Mesenteric fat pad (tissue), 1 donor: ENCODE data around the gene MERTK. TPM values are rescaled to one million over a fixed set of nuclear protein-coding genes. Genes with fewer than 3 reads are reported as not detected.
"Not testable (repeated sequence)": the region's sequence is repeated elsewhere in the genome, so short reads cannot be mapped to it uniquely, and the experiment has no call there.

Source experiments
- DNase-seq: peaks from one replicate; pipeline ENCODE4 v3.0.0-alpha.2; 2020; ENCODE audit warnings: low spot score
- total RNA-seq: library from RNA; stranded (reverse); fragmentation: NEBNext Ultra II Directional; extraction: Animal tissue kit (Norgen Biotek cat#: 25700); gene quantifications from one replicate; pipeline ENCODE4 v1.2.1, GENCODE V29; 2021
- donor health status: DM: yes; HTN: yes; CAD: no.

Gene MERTK
- total RNA-seq, 1 donor from 2014 or later, result 47.0 TPM

GRCh38 chr2:111945444-111946293 is 47.3 kb downstream of the MERTK start:
- DNase-seq, result no peak

GRCh38 chr2:111946294-111947114 is 48.1 kb downstream of the MERTK start:
- DNase-seq, result no peak

DNA sequence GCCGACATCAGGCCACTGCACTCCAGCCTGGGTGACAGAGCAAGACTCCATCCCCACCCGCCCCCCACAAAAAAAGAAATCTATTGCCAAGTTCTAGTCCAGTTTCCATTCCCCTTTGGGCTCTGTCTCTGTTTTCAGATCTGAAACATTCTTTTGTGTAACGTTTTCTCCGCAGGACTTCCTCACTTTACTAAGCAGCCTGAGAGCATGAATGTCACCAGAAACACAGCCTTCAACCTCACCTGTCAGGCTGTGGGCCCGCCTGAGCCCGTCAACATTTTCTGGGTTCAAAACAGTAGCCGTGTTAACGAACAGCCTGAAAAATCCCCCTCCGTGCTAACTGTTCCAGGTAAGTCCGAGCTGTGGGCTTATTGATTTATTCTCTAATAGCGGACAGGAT is 48.8 kb downstream of the MERTK start:
- no peak for DNase-seq

DNA sequence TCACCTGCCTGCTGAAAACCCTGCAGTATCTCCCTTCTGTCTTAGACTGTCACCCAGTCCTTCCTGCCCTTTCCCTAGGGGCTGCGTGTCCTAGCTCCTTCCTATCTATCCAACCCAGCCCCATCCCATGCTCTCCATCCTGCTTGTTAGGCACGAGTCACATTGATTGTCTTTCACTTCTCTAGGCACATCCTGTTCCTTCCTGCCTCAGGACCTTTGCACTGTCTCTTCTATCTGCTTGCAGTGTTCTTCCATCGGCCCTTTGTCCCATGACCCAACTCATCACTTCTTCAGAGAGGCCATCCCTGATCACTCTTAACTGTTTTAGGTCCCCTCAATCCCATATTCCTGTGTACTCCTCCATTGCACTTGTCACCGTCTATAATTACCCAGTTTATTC is 50.4 kb downstream of the MERTK start:
- DNase-seq, result no peak

DNA sequence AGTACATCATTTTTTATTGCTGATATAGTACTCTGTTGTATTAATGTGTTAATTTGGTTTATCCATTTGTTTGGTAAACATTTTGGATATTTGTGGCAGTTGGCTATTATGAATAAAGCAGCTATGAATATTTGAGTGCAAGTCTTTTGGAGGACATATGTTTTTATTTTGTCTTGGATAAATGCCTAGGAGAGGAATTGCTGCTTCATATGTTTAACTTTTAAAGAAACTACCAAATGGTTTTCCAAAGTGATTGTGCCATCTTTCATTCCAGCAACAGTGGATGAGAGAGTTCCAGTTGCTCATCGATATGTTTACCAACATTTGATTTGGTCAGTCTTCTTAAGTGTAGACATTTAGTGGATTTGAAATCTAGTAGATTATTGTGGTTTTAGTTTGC is 51.8 kb downstream of the MERTK start:
- DNase-seq, result no peak

DNA sequence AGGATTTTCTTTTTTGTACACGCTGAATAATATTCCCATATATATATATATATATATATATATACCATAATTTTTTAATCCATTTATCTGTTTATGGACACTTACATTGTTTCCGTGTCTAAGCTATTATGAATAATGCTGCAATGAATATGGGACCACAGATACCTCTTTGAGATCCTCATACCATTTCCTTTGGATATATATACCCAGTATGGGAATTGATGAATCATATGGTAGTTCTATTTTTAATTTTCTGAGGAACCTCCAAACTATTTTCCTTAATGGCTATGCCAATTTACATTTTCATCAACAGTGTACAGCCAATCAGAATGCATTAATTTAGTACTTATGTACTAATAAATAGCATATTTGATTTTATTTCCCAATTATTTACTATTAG is 53.1 kb downstream of the MERTK start:
- DNase-seq, result no peak

- DNase-seq, result no peak
Observed at GRCh38 chr2:111952871-111953452, 54.6 kb downstream of the MERTK start.

DNA sequence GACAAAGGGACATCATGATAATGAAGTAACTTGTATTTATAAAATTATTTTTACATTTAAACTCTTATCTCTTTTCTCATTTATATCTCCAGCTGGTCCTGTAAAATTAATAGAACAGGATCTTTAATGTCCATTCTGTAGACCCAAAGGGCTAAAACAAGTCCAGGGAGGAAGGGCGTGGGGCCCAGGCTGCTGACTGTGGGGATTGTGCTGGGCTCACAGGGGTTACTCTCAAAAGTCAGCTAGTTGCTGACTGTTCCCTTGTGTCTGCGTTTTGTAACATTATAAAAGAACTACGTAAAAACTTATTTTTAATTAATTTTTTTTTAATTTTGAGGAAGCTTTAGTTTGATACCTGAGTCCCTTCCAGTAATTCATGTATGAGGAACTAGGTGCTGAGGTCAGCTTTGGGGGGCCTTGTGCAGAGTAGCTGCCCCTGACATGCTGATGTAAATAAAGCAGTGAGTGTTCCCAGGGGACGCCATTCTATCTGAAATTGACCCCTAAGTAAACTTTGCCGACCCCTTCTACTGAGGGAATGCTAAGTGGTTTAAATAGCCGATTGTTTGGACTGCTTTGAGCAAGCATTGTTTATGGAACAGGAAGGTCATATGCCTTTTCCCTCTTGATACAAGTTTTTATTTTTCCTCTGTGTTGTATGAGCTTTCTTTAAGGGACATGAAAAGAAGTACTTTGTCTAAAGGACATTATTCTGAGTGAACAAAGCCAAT is 56.4 kb downstream of the MERTK start:
- DNase-seq, result no peak

GRCh38 chr2:111957872-111958354 is 59.5 kb downstream of the MERTK start:
- DNase-seq, result no peak

- DNase-seq, result no peak
Observed at GRCh38 chr2:111958901-111959300, 60.5 kb downstream of the MERTK start.

DNA sequence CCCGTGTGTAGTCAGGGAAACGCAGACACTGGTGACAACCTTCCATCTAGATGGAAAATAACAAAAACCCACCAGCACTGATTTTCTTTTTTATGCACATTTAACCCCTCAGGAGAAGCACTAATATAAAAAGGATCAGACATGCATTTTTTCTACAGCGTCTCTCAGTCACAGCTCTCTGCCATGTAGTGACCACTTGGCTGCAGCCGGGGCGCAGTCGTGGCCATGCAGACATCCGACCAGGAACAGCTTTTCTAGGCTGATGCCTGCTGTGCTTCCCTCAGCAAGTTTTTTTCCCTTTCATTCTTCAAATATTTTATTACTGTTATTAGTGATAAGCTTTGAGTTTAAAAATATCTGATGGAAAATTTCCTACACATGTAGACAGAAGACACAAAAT is 63.3 kb downstream of the MERTK start:
- no peak for DNase-seq

DNA sequence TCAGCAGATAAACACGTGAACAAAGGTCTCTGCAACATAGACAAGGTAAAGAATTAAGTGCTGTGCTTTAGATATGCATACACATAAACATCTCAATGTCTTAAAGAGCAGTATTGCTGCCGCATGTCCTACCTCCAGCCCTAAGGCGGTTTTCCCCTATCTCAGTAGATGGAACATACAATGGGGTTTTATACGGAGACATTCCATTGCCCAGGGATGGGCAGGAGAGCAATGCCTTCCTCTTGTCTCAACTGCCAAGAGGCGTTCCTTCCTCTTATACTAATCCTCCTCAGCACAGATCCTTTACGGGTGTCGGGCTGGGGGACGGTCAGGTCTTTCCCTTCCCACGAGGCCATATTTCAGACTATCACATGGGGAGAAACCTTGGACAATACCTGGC is 64.7 kb downstream of the MERTK start:
- DNase-seq, result not testable (repeated sequence)

GRCh38 chr2:111963508-111963907 is 65.1 kb downstream of the MERTK start:
- not testable (repeated sequence) for DNase-seq

GRCh38 chr2:111965062-111965461 is 66.7 kb downstream of the MERTK start:
- no peak for DNase-seq

- DNase-seq, result no peak
Observed at GRCh38 chr2:111966241-111966640, 67.8 kb downstream of the MERTK start.

GRCh38 chr2:111967018-111967417 is 68.6 kb downstream of the MERTK start:
- no peak for DNase-seq

DNA sequence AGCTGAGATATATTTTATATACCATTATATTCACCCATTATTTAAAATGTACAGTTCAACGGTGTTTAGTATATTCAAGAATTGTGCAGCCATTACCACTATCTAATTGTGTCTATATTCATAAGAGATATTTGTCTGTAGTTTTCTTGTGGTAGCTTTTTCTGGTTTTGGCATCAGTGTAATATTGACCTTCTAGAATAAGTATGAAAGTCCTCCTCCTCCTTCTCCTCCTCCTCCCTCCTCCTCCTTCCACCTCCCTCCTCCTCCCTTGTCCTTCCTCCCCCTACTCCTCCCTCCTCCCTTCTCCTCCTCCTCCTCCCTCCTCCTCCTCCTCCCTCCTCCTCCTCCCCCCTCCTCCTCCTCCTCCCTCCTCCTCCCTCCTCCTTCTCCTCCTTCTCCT is 72.0 kb downstream of the MERTK start:
- DNase-seq, result no peak

DNA sequence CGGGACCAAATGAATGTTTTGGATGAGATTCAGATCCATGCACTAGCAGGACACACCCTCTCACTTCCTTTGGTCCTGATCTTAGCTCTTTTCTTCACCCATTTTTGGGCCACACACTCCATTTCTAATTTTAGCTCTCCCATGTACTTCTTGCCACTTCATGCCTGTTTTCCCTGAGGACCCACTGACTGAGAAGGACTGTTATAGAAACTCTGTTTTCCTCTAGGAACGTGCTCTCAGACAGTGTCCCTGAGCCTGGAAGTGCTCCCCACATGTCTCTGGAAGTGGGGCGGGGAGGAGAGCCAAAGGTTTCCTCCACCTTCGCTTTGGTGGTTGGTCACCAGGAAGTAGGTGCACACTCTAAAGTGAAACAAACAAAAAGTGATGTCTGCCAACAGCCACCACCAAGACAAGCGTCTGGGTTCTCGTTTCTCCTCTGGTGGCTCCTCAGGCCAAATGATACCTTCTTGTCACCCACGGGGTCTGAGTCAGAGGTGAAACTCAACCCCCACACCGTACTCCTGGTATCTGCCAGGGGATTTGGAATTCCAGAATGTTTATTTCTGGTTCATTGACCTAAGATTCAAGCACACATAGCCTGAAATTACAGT is 74.7 kb downstream of the MERTK start:
- DNase-seq, result no peak

GRCh38 chr2:111973701-111974100 is 75.3 kb downstream of the MERTK start:
- no peak for DNase-seq

- DNase-seq, result no peak
Observed at GRCh38 chr2:111975053-111975552, 76.7 kb downstream of the MERTK start.

- DNase-seq, result no peak
Observed at GRCh38 chr2:111975819-111976218, 77.4 kb downstream of the MERTK start.
